Right lobe of liver (tissue), 6 donors: Measurements from ENCODE around the gene RNF135. TPM values are rescaled to one million over a fixed set of nuclear protein-coding genes. Genes with fewer than 3 reads are reported as not detected.

Experiments used
- ATAC-seq, 4 donors: fragments of 200-7000 bp; cut with Tn5 transposase; one replicate each; pipeline ENCODE4 v1.9.1; 2020; ENCODE audit warnings: mild to moderate bottlenecking in 4 of 4, moderate library complexity in 4 of 4
- DNase-seq, 3 donors: peaks; one replicate each; pipeline ENCODE4 v3.0.0-alpha.2; 2020
- H3K27ac ChIP-seq, 3 donors: fragments of 200-600 bp; one replicate each; pipeline ENCODE4 v1.8.0; 2022
- H3K27me3 ChIP-seq, 2 donors: fragments of 200-600 bp; one replicate each; pipeline ENCODE4 v1.8.0; 2022
- H3K36me3 ChIP-seq, 4 donors: fragments of 200-600 bp; sonication (generic) in 1 of 4; one replicate each; pipeline versions ENCODE4 v1.5.1 to v1.8.0; 2017 to 2022; ENCODE audit warnings: control low read depth in 1 of 4
- H3K4me1 ChIP-seq, 4 donors: fragments of 200-600 bp; sonication (generic) in 1 of 4; one replicate each; pipeline versions ENCODE4 v1.5.1 to v1.8.0; 2017 to 2022; ENCODE audit warnings: control low read depth in 1 of 4
- H3K4me3 ChIP-seq, 3 donors: fragments of 200-600 bp; one replicate each; pipeline ENCODE4 v1.8.0; 2022
- H3K9me3 ChIP-seq, 4 donors: fragments of 200-600 bp; sonication (generic) in 1 of 4; one replicate each; pipeline versions ENCODE4 v1.5.1 to v1.8.0; 2017 to 2022; ENCODE audit warnings: control low read depth in 1 of 4
- CTCF ChIP-seq, 4 donors: fragments of 200-600 bp in 3 of 4; fragments of 450-650 bp in 1 of 4; IDR thresholded peaks; one replicate each; pipeline versions ENCODE4 v1.5.1 to v1.8.0; 2016 to 2022; ENCODE audit warnings: antibody characterized with exemption in 4 of 4, mild to moderate bottlenecking in 2 of 4
- POLR2A ChIP-seq: fragments of 450-650 bp; IDR thresholded peaks from one replicate; pipeline ENCODE4 v1.6.1; 2017; ENCODE audit warnings: antibody characterized with exemption, mild to moderate bottlenecking
- WGBS: methylation state at CpG from one replicate; pipeline ENCODE4 v1.1.6; 2018; ENCODE audit warnings: low coverage, low lambda C conversion rate; ENCODE audit not compliant: insufficient coverage; ENCODE audit errors: missing lambda C conversion rate; 5-methylcytosine and 5-hydroxymethylcytosine counted together
- intact Hi-C, 2 donors: fragments of 100-400 bp; cut with DNase I; formaldehyde crosslinking; loops; one replicate each; pipeline versions ENCODE4 v1.11.2 to v1.14.1; 2022
- total RNA-seq, 6 experiments: library from RNA; depleted of rRNA in 2 of 6; stranded (reverse); fragments of >200 nt in 2 of 6; fragmentation: NEBNext Ultra II Directional in 3 of 6; extraction: Animal tissue kit (Norgen Biotek cat#: 25700) in 3 of 6; gene quantifications; one replicate each; pipeline versions ENCODE4 v1.1.0 to v1.2.4, GENCODE V29; 2016 to 2023
- donor health status: DM: no; HTN: yes; CAD: no.
- donor health status: DM: no; HTN: no; CAD: no.
- donor health status: DM: no; HTN: no; CAD: no.
- donor health status: DM: no; HTN: yes; CAD: no.
- donor health status: DM: no; HTN: yes; CAD: no.

Gene RNF135
- total RNA-seq, 6 experiments from 2014 or later, result 3.7 to 6.1 (median 4.6) TPM

GRCh38 chr17:30954046-30954830 lies 16.6 kb upstream of the RNF135 start:
- intact Hi-C loops, result no loop called here
- Histone ChIP-seq H3K4me1 (peaks cover 0 to 7% (median 2%) of the 10 kb centered on the region in 4 donors), H3K27me3 (no peaks in the 10 kb centered on the region), H3K4me3 (no peak overlapping the region), H3K27ac (peak overlapping the region in 2 of 3 donors; percentile 24 to 41), H3K36me3 (no peaks in the 10 kb centered on the region), H3K9me3 (no peaks in the 10 kb centered on the region)
- 60% methylated on average over 4 of the region's 6 CpGs for WGBS
- ATAC-seq (peak; percentile 5 to 20 (median 10)), DNase-seq (no peak)
- no peak for TF ChIP-seq CTCF (IDR thresholded peaks at IDR 0.05)
- no peak for TF ChIP-seq POLR2A

GRCh38 chr17:30956764-30957374 lies 14.0 kb upstream of the RNF135 start:
- Histone ChIP-seq H3K27me3 (no peaks in the 10 kb centered on the region), H3K9me3 (no peaks in the 10 kb centered on the region), H3K4me1 (no peaks in the 10 kb centered on the region), H3K27ac (peak overlapping the region in 2 of 3 donors; percentile 47 to 60), H3K36me3 (no peaks in the 10 kb centered on the region), H3K4me3 (no peak overlapping the region)
- DNase-seq (peak in 1 of 3 donors; percentile 45), ATAC-seq (peak in 2 of 4 donors; percentile 10 to 14)
- no peak for TF ChIP-seq POLR2A
- TF ChIP-seq CTCF (IDR thresholded peaks at IDR 0.05), result no peak
- intact Hi-C loops, result no loop called here
- 45% methylated on average over 7 of the region's 8 CpGs for WGBS

- no peaks in the 10 kb centered on the region for H3K36me3 ChIP-seq
- WGBS, result 76% methylated on average over 3 of the region's 6 CpGs
- ATAC-seq, result no peak
- DNase-seq, result peak in 1 of 3 donors; percentile 41
- H3K27ac ChIP-seq, result no peak overlapping the region
- no peaks in the 10 kb centered on the region for H3K27me3 ChIP-seq
- intact Hi-C loops, result no loop called here
- TF ChIP-seq CTCF (IDR thresholded peaks at IDR 0.05), result no peak
- no peak for TF ChIP-seq POLR2A
- no peaks in the 10 kb centered on the region for H3K9me3 ChIP-seq
- no peaks in the 10 kb centered on the region for H3K4me1 ChIP-seq
- no peak overlapping the region for H3K4me3 ChIP-seq
Observed at GRCh38 chr17:30957741-30958140, 13.1 kb upstream of the RNF135 start.

- no peaks in the 10 kb centered on the region for H3K9me3 ChIP-seq
- no peaks in the 10 kb centered on the region for H3K4me1 ChIP-seq
- TF ChIP-seq POLR2A (no peak), CTCF (IDR thresholded peaks at IDR 0.05) (no peak)
- ATAC-seq, result peak in 2 of 4 donors; percentile 12 to 17
- H3K4me3 ChIP-seq, result no peak overlapping the region
- no peak overlapping the region for H3K27ac ChIP-seq
- no peaks in the 10 kb centered on the region for H3K27me3 ChIP-seq
- intact Hi-C loops, result no loop called here
- DNase-seq, result peak in 1 of 3 donors; percentile 41
- WGBS, result 37% methylated on average over 7 of the region's 7 CpGs
- no peaks in the 10 kb centered on the region for H3K36me3 ChIP-seq
Observed at GRCh38 chr17:30958187-30958586, 12.7 kb upstream of the RNF135 start.
